Retinal pigment epithelial cell (primary cell): ENCODE results near the gene B4GALT2.

Experiments
- DNase-seq: peaks from one replicate; pipeline ENCODE4 v3.0.0-alpha.2; 2010; ENCODE audit warnings: low read depth
- H3K4me3 ChIP-seq: 2 replicates; pipeline ENCODE4 v1.5.1; 2011; ENCODE audit warnings: mild to moderate bottlenecking, low read length, control low read depth, moderate library complexity
- CTCF ChIP-seq: conservative IDR thresholded peaks from 2 replicates; pipeline ENCODE4 v1.5.1; 2011; ENCODE audit warnings: low read depth, low read length, control low read depth, inconsistent platforms

B4GALT2 gene

GRCh38 chr1:43976890-43977289 lies 2.1 kb upstream of the B4GALT2 start:
- DNase-seq, result no peak
- H3K4me3 ChIP-seq, result no peak overlapping the region
- TF ChIP-seq CTCF, result no peak

GRCh38 chr1:43977376-43978263 lies 1.4 kb upstream of the B4GALT2 start:
- TF ChIP-seq CTCF, result no peak
- no peak overlapping the region for H3K4me3 ChIP-seq

GRCh38 chr1:43978264-43978550 lies 803 bp upstream of the B4GALT2 start:
- DNase-seq, result no peak
- no peak overlapping the region for H3K4me3 ChIP-seq
- TF ChIP-seq CTCF, result no peak

More at GRCh38 chr1:43977376-43978263, 1.4 kb upstream of the B4GALT2 start:
- DNase-seq, result no peak

GRCh38 chr1:43979261-43979527 lies 184 bp downstream of the B4GALT2 start:
- peak overlapping the region; percentile 54 for H3K4me3 ChIP-seq
- TF ChIP-seq CTCF, result no peak
- no peak for DNase-seq

GRCh38 chr1:43979528-43980254 lies 681 bp downstream of the B4GALT2 start:
- H3K4me3 ChIP-seq, result peak overlapping the region; percentile 54
- no peak for TF ChIP-seq CTCF
- no peak for DNase-seq

GRCh38 chr1:43980255-43981134 lies 1.5 kb downstream of the B4GALT2 start:
- no peak for DNase-seq
- H3K4me3 ChIP-seq, result peak overlapping the region; percentile 54
- no peak for TF ChIP-seq CTCF
